Body of pancreas (tissue), 4 donors: Measurements from ENCODE around the gene PPDPF.

ENCODE experiments used
- POLR2A ChIP-seq, 3 donors: fragments of 450-650 bp; IDR thresholded peaks; one replicate each; pipeline ENCODE4 v1.6.1; 2016; ENCODE audit warnings: antibody characterized with exemption in 3 of 3, mild to moderate bottlenecking in 2 of 3
- TF ChIP-seq, protein P1 (sequence below), 7 experiments: fragments of 450-650 bp in 4 of 7; fragments of 200-600 bp in 3 of 7; sonication (generic) in 3 of 7; IDR thresholded peaks; one replicate each; pipeline ENCODE4 v1.5.1; 2016 to 2019; ENCODE audit warnings: antibody characterized with exemption in 7 of 7

GRCh38 chr20:63505281-63505680 is 15.3 kb upstream of the PPDPF start:
- TF ChIP-seq, protein P1, sequence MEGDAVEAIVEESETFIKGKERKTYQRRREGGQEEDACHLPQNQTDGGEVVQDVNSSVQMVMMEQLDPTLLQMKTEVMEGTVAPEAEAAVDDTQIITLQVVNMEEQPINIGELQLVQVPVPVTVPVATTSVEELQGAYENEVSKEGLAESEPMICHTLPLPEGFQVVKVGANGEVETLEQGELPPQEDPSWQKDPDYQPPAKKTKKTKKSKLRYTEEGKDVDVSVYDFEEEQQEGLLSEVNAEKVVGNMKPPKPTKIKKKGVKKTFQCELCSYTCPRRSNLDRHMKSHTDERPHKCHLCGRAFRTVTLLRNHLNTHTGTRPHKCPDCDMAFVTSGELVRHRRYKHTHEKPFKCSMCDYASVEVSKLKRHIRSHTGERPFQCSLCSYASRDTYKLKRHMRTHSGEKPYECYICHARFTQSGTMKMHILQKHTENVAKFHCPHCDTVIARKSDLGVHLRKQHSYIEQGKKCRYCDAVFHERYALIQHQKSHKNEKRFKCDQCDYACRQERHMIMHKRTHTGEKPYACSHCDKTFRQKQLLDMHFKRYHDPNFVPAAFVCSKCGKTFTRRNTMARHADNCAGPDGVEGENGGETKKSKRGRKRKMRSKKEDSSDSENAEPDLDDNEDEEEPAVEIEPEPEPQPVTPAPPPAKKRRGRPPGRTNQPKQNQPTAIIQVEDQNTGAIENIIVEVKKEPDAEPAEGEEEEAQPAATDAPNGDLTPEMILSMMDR (IDR thresholded peaks at IDR 0.05): no peak
- TF ChIP-seq POLR2A (IDR thresholded peaks at IDR 0.05): no peak
